Activated B cell treated with CpG ODN at 0.5 μM for 24 hours (primary cell): Measurements from ENCODE around the gene PRPF6. TPM values are rescaled to one million over a fixed set of nuclear protein-coding genes. Genes with fewer than 3 reads are reported as not detected.

Source experiments
- ATAC-seq: fragments of 200-7000 bp; cut with Tn5 transposase; one replicate; pipeline ENCODE4 v1.10.0; 2021; ENCODE audit warnings: low read depth, mild to moderate bottlenecking, moderate library complexity
- CTCF ChIA-PET: fragments of 350-600 bp; sonication (Branson Sonifier 250); formaldehyde crosslinking; loops from one replicate; lab custom pipeline; 2021; ENCODE audit warnings: antibody characterized with exemption; lab: Charles Lee
- POLR2A ChIA-PET: fragments of 350-600 bp; sonication (Branson Sonifier 250); formaldehyde crosslinking; loops from one replicate; lab custom pipeline; 2021; ENCODE audit warnings: antibody characterized with exemption; lab: Charles Lee
- DNase-seq: peaks from one replicate; pipeline ENCODE4 v3.0.0; 2022
- H3K27ac Mint-ChIP-seq: one replicate; pipeline ENCODE4 v1.8.0; 2020; ENCODE audit warnings: mixed read lengths
- H3K27me3 Mint-ChIP-seq: one replicate; pipeline ENCODE4 v1.8.0; 2021; ENCODE audit warnings: mixed read lengths
- H3K36me3 Mint-ChIP-seq: one replicate; pipeline ENCODE4 v1.8.0; 2021; ENCODE audit warnings: low read depth, mixed read lengths
- H3K4me1 Mint-ChIP-seq: one replicate; pipeline ENCODE4 v1.8.0; 2021; ENCODE audit warnings: mixed read lengths
- H3K4me3 Mint-ChIP-seq: one replicate; pipeline ENCODE4 v1.8.0; 2020; ENCODE audit warnings: mild to moderate bottlenecking, mixed read lengths
- H3K9me3 Mint-ChIP-seq: one replicate; pipeline ENCODE4 v1.8.0; 2020; ENCODE audit warnings: mixed read lengths
- CTCF ChIP-seq: fragments of 200-600 bp; IDR thresholded peaks from one replicate; pipeline ENCODE4 v1.8.0; 2022; ENCODE audit warnings: antibody characterized with exemption, mild to moderate bottlenecking
- intact Hi-C: fragments of 100-400 bp; cut with micrococcal nuclease; formaldehyde crosslinking; loops from one replicate; pipeline ENCODE4 v1.15.1; 2024
- total RNA-seq: library from RNA; stranded (reverse); gene quantifications from 2 replicates; pipeline ENCODE4 v1.2.3, GENCODE V29; 2022

The PRPF6 gene
- total RNA-seq, 1 donor from 2014 or later: 75.8 TPM

- intact Hi-C loops: no loop called here
- no peak overlapping the region for H3K4me3 Mint-ChIP-seq
- ATAC-seq (no peak), DNase-seq (no peak)
- TF ChIP-seq CTCF: no peak
- H3K9me3 Mint-ChIP-seq: no peaks in the 10 kb centered on the region
- POLR2A ChIA-PET: no interaction called here
- H3K27ac Mint-ChIP-seq: no peak overlapping the region
- CTCF ChIA-PET: no interaction called here
- peaks cover 11% of the 10 kb centered on the region for H3K4me1 Mint-ChIP-seq
- H3K27me3 Mint-ChIP-seq: no peaks in the 10 kb centered on the region
- H3K36me3 Mint-ChIP-seq: peaks cover 49% of the 10 kb centered on the region
Measured at GRCh38 chr20:63940472-63941266, 40.3 kb upstream of the PRPF6 start.

- Mint-ChIP-seq H3K27me3 (no peaks in the 10 kb centered on the region), H3K9me3 (no peaks in the 10 kb centered on the region), H3K4me1 (peaks cover 13% of the 10 kb centered on the region), H3K36me3 (peaks cover 46% of the 10 kb centered on the region), H3K4me3 (no peak overlapping the region), H3K27ac (no peak overlapping the region)
- intact Hi-C loops: no loop called here
- DNase-seq (no peak), ATAC-seq (peak; percentile 76)
- ChIA-PET POLR2A (no interaction called here), CTCF (no interaction called here)
- TF ChIP-seq CTCF: no peak
Measured at GRCh38 chr20:63941282-63942081, 39.5 kb upstream of the PRPF6 start.

GRCh38 chr20:63942250-63942951, 38.5 kb upstream of the PRPF6 start:
- no peaks in the 10 kb centered on the region for H3K9me3 Mint-ChIP-seq
- ATAC-seq (no peak), DNase-seq (no peak)
- ChIA-PET CTCF (no interaction called here), POLR2A (no interaction called here)
- peak overlapping the region; percentile 56 for H3K27ac Mint-ChIP-seq
- H3K27me3 Mint-ChIP-seq: no peaks in the 10 kb centered on the region
- intact Hi-C loops: no loop called here
- H3K4me1 Mint-ChIP-seq: peaks cover 19% of the 10 kb centered on the region
- TF ChIP-seq CTCF: no peak
- peaks cover 44% of the 10 kb centered on the region for H3K36me3 Mint-ChIP-seq
- H3K4me3 Mint-ChIP-seq: peak overlapping the region; percentile 15

- Mint-ChIP-seq H3K4me3 (no peak overlapping the region), H3K36me3 (peaks cover 38% of the 10 kb centered on the region), H3K27ac (no peak overlapping the region), H3K9me3 (no peaks in the 10 kb centered on the region), H3K4me1 (peaks cover 27% of the 10 kb centered on the region), H3K27me3 (no peaks in the 10 kb centered on the region)
- TF ChIP-seq CTCF: no peak
- ATAC-seq: no peak
- intact Hi-C loops: no loop called here
- ChIA-PET CTCF (no interaction called here), POLR2A (interaction anchor here (0.5 kb wide), 1 partner anchor 436 kb away, joined by 3 read pairs; no protein-coding TSS in a partner anchor)
- no peak for DNase-seq
Measured at GRCh38 chr20:63942969-63943807, 37.7 kb upstream of the PRPF6 start.
